ENCODE data around the gene PCCA. TPM values are rescaled to one million over a fixed set of nuclear protein-coding genes. Genes with fewer than 3 reads are reported as not detected.
A peak's percentile ranks its signal among the peaks of the same experiment; 100 is the strongest.

The PCCA gene
- total and polyA plus RNA-seq, 4 donors: 8.3 to 71.8 (median 22.8) TPM

DNA sequence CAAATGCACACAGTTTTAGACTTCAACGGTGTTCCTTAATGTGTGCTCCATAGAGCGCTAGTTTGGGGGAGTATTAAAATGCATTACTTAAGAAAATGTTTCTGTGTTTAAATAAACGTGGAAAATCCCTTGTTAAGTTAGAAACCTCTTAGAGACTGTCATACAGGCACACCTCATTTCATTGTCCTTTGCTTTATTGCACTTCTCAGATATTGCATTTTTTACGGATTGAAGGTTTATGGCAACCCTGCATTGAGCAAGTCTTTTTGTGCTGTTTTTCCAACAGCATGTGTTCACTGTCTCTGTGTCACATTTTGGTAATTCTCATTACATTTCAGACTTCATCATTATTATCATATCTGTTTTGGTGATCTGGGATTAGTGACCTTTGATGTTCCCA is 255.7 kb downstream of the PCCA start:
- ATAC-seq (ENCODE audit: insufficient read depth, low FRiP score) (no peak), DNase-seq (no peak)
- Histone ChIP-seq H3K27me3 (ENCODE audit: control insufficient read depth in 3 of 3, insufficient read depth in 3 of 3, low read length in 2 of 3) (no peaks in the 10 kb centered on the region), H3K36me3 (ENCODE audit: control insufficient read depth in 4 of 4, insufficient read depth in 4 of 4, low read length in 4 of 4) (peaks cover 1 to 12% (median 8%) of the 10 kb centered on the region in 4 donors), H3K4me1 (ENCODE audit: control insufficient read depth in 5 of 5, insufficient read depth in 5 of 5, low read length in 5 of 5) (peaks cover 0 to 3% (median under 1%) of the 10 kb centered on the region in 5 donors), H3K27ac (ENCODE audit: low read depth in 1 of 2, low read length in 1 of 2) (no peak overlapping the region), H3K9me3 (ENCODE audit: control insufficient read depth in 4 of 4, insufficient read depth in 3 of 4, low read length in 3 of 4) (peaks cover 0 to 5% (median 0%) of the 10 kb centered on the region in 4 donors), H3K9ac (ENCODE audit: insufficient read depth in 1 of 2, low read length in 2 of 2) (no peak overlapping the region), H3K4me3 (no peak overlapping the region)
- TF ChIP-seq, protein P1, sequence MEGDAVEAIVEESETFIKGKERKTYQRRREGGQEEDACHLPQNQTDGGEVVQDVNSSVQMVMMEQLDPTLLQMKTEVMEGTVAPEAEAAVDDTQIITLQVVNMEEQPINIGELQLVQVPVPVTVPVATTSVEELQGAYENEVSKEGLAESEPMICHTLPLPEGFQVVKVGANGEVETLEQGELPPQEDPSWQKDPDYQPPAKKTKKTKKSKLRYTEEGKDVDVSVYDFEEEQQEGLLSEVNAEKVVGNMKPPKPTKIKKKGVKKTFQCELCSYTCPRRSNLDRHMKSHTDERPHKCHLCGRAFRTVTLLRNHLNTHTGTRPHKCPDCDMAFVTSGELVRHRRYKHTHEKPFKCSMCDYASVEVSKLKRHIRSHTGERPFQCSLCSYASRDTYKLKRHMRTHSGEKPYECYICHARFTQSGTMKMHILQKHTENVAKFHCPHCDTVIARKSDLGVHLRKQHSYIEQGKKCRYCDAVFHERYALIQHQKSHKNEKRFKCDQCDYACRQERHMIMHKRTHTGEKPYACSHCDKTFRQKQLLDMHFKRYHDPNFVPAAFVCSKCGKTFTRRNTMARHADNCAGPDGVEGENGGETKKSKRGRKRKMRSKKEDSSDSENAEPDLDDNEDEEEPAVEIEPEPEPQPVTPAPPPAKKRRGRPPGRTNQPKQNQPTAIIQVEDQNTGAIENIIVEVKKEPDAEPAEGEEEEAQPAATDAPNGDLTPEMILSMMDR (IDR thresholded peaks at IDR 0.05; ENCODE audit: control extremely low read depth, extremely low read depth): no peak
- 80 to 97% methylated on average over 4 of the region's 4 CpGs for WGBS, 2 donors

DNA sequence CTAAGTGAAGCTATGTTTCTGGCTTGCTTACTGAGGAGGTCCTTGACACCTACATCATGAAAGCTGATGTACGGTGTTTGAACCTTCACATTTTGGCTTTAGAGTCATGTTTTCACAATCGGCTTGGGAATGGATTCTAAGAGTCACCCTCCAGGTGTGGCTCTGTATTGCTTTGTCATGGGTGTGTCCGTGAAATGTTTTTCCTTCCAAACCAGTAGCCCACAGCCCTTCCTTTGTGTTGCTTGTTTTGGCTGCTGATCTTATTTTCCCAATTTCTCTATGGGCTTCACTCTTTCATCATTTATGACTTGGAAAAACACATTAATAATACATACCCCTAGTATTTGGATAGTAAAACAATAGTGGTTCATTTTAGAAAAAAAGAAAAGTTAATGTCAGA is 259.1 kb downstream of the PCCA start:
- no peak overlapping the region for H3K4me3 ChIP-seq
- ATAC-seq (ENCODE audit: insufficient read depth, low FRiP score) (no peak), DNase-seq (no peak)
- TF ChIP-seq, protein P1 (IDR thresholded peaks at IDR 0.05; ENCODE audit: control extremely low read depth, extremely low read depth): no peak
- H3K36me3 ChIP-seq (ENCODE audit: control insufficient read depth in 4 of 4, insufficient read depth in 4 of 4, low read length in 4 of 4): peaks cover 1 to 12% (median 7%) of the 10 kb centered on the region in 4 donors
- no peak overlapping the region for H3K27ac ChIP-seq (ENCODE audit: low read depth in 1 of 2, low read length in 1 of 2)
- 83% methylated on average over 3 of the region's 3 CpGs for WGBS, 2 donors
- H3K9me3 ChIP-seq (ENCODE audit: control insufficient read depth in 4 of 4, insufficient read depth in 3 of 4, low read length in 3 of 4): peaks cover 0 to 5% (median 0%) of the 10 kb centered on the region in 4 donors
- no peaks in the 10 kb centered on the region for H3K27me3 ChIP-seq (ENCODE audit: control insufficient read depth in 3 of 3, insufficient read depth in 3 of 3, low read length in 2 of 3)
- H3K9ac ChIP-seq (ENCODE audit: insufficient read depth in 1 of 2, low read length in 2 of 2): no peak overlapping the region
- H3K4me1 ChIP-seq (ENCODE audit: control insufficient read depth in 5 of 5, insufficient read depth in 5 of 5, low read length in 5 of 5): peaks cover 0 to 16% (median 3%) of the 10 kb centered on the region in 5 donors

DNA sequence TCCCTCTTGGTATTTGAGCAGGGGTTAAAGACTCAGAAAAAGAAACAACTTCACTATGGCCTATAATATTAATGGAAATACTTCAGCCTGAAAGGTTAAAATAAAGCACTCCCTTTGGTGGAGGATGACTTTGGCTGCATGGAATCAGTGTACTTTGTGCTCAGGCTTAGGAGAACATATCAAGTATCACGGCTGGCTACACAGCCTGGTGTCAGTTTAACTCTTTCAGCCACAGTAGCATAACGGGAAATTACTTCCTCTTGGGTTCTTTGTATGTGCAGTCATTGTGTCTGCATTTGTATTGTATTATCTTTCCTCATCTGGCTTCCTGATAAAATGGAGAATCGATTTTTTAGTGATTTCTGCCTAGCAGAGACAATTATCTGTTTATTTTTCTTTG is 260.7 kb downstream of the PCCA start:
- Histone ChIP-seq H3K4me1 (ENCODE audit: control insufficient read depth in 5 of 5, insufficient read depth in 5 of 5, low read length in 5 of 5) (peaks cover 0 to 16% (median 3%) of the 10 kb centered on the region in 5 donors), H3K36me3 (ENCODE audit: control insufficient read depth in 4 of 4, insufficient read depth in 4 of 4, low read length in 4 of 4) (peaks cover 1 to 11% (median 7%) of the 10 kb centered on the region in 4 donors), H3K4me3 (no peak overlapping the region), H3K9ac (ENCODE audit: insufficient read depth in 1 of 2, low read length in 2 of 2) (no peak overlapping the region), H3K9me3 (ENCODE audit: control insufficient read depth in 4 of 4, insufficient read depth in 3 of 4, low read length in 3 of 4) (peaks cover 0 to 5% (median 0%) of the 10 kb centered on the region in 4 donors), H3K27ac (ENCODE audit: low read depth in 1 of 2, low read length in 1 of 2) (no peak overlapping the region), H3K27me3 (ENCODE audit: control insufficient read depth in 3 of 3, insufficient read depth in 3 of 3, low read length in 2 of 3) (no peaks in the 10 kb centered on the region)
- TF ChIP-seq, protein P1 (IDR thresholded peaks at IDR 0.05; ENCODE audit: control extremely low read depth, extremely low read depth): no peak
- DNase-seq: peak in 1 of 3 donors; percentile 14
- WGBS, 2 donors: 43 to 60% methylated on average over 3 of the region's 3 CpGs
- ATAC-seq (ENCODE audit: insufficient read depth, low FRiP score): no peak

DNA sequence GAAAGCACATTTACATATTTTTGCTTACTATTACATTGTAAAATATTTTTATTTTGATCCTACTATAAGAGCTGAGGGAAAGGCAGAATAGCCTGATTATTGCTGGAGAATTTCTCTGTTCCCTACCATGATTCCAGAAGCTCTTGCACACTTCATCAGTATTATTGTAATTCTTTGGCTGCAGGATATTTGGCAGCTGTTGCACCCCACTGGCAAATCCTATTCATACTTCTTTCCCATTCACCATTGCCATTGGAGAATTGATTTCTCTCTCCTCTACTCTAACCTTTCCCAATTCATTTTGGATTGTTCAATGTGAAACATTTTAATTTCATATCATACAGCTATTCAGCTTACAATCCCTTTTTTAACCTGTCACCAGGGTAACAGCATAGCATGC is 261.7 kb downstream of the PCCA start:
- no peak for ATAC-seq (ENCODE audit: insufficient read depth, low FRiP score)

More for the DNA sequence above, 261.7 kb downstream of the PCCA start:
- H3K27me3 ChIP-seq (ENCODE audit: control insufficient read depth in 3 of 3, insufficient read depth in 3 of 3, low read length in 2 of 3): no peaks in the 10 kb centered on the region
- peak; percentile 47 to 85 (median 81) for DNase-seq
- peaks cover 0 to 1% (median 0%) of the 10 kb centered on the region in 4 donors for H3K9me3 ChIP-seq (ENCODE audit: control insufficient read depth in 4 of 4, insufficient read depth in 3 of 4, low read length in 3 of 4)
- H3K36me3 ChIP-seq (ENCODE audit: control insufficient read depth in 4 of 4, insufficient read depth in 4 of 4, low read length in 4 of 4): peaks cover 0 to 6% (median 3%) of the 10 kb centered on the region in 4 donors
- no peak overlapping the region for H3K4me3 ChIP-seq
- TF ChIP-seq, protein P1 (IDR thresholded peaks at IDR 0.05; ENCODE audit: control extremely low read depth, extremely low read depth): no peak
- no peak overlapping the region for H3K9ac ChIP-seq (ENCODE audit: insufficient read depth in 1 of 2, low read length in 2 of 2)
- no peak overlapping the region for H3K27ac ChIP-seq (ENCODE audit: low read depth in 1 of 2, low read length in 1 of 2)
- H3K4me1 ChIP-seq (ENCODE audit: control insufficient read depth in 5 of 5, insufficient read depth in 5 of 5, low read length in 5 of 5): peaks cover 0 to 16% (median 3%) of the 10 kb centered on the region in 5 donors

Measured in lung (tissue), 12 donors.